Tibial artery (tissue), 4 donors: ENCODE results near the gene CLIC3.

Source experiments
- DNase-seq, 2 donors: peaks; one replicate each; pipeline ENCODE4 v3.0.0-alpha.2; 2019
- H3K27ac ChIP-seq, 2 donors: fragments of 200-600 bp; sonication (generic) in 1 of 2; 1 replicate in 1 of 2; 2 replicates in 1 of 2; pipeline ENCODE4 v1.5.1; 2018 to 2019; ENCODE audit warnings: mild to moderate bottlenecking in 1 of 2
- H3K27me3 ChIP-seq, 2 donors: fragments of 200-600 bp; sonication (generic) in 1 of 2; one replicate each; pipeline versions ENCODE4 v1.5.1 to v1.6.0; 2016 to 2019
- H3K36me3 ChIP-seq, 3 donors: fragments of 200-600 bp; sonication (generic) in 2 of 3; one replicate each; pipeline ENCODE4 v1.5.1; 2016 to 2019; ENCODE audit warnings: mild to moderate bottlenecking in 2 of 3
- H3K4me1 ChIP-seq, 4 donors: fragments of 200-600 bp; sonication (generic) in 2 of 4; 1 replicate in 3 of 4; 2 replicates in 1 of 4; pipeline ENCODE4 v1.5.1; 2016 to 2019
- H3K4me3 ChIP-seq, 2 donors: fragments of 200-600 bp; sonication (generic) in 1 of 2; 1 replicate in 1 of 2; 2 replicates in 1 of 2; pipeline ENCODE4 v1.5.1; 2018 to 2019; ENCODE audit warnings: mild to moderate bottlenecking in 2 of 2
- H3K9me3 ChIP-seq, 3 donors: fragments of 200-600 bp; sonication (generic) in 1 of 3; one replicate each; pipeline ENCODE4 v1.5.1; 2016 to 2019
- intact Hi-C: fragments of 100-400 bp; cut with DNase I; formaldehyde crosslinking; loops from one replicate; pipeline ENCODE4 v1.15.0; 2023; ENCODE audit warnings: low total_unique reads
- TF ChIP-seq, protein P1 (sequence below), 2 experiments: fragments of 200-600 bp in 1 of 2; fragments of 450-650 bp in 1 of 2; IDR thresholded peaks; one replicate each; pipeline ENCODE4 v1.5.1; 2017 to 2019; ENCODE audit warnings: antibody characterized with exemption in 2 of 2, mild to moderate bottlenecking in 1 of 2, moderate library complexity in 1 of 2

The CLIC3 gene

DNA sequence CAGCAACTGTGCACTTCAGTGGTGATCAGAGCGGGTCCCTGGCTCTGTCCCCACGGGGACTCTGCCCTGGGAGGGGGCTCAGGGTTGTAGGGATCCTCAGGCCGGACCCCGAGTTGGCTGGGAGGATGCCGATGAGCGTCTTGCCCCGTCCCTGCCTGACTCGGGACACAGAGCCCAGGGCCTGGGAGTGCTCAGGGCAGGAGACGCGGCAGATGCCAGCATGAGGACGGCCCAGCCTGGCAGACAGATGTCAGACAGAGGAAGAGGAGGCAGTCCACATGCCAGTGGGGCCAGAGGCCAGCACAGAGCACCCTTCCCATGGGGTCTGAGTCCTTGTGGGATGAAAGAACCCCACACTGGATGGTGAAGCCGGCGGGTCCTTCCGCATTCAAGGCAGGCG, 33.0 kb downstream of the CLIC3 start:
- no peak for DNase-seq
- Histone ChIP-seq H3K27ac (no peak overlapping the region), H3K36me3 (no peaks in the 10 kb centered on the region), H3K4me1 (peaks cover 0 to 20% (median 11%) of the 10 kb centered on the region in 4 donors), H3K9me3 (no peaks in the 10 kb centered on the region), H3K4me3 (no peak overlapping the region), H3K27me3 (peaks cover 0 to 7% of the 10 kb centered on the region in 2 donors)
- TF ChIP-seq, protein P1, sequence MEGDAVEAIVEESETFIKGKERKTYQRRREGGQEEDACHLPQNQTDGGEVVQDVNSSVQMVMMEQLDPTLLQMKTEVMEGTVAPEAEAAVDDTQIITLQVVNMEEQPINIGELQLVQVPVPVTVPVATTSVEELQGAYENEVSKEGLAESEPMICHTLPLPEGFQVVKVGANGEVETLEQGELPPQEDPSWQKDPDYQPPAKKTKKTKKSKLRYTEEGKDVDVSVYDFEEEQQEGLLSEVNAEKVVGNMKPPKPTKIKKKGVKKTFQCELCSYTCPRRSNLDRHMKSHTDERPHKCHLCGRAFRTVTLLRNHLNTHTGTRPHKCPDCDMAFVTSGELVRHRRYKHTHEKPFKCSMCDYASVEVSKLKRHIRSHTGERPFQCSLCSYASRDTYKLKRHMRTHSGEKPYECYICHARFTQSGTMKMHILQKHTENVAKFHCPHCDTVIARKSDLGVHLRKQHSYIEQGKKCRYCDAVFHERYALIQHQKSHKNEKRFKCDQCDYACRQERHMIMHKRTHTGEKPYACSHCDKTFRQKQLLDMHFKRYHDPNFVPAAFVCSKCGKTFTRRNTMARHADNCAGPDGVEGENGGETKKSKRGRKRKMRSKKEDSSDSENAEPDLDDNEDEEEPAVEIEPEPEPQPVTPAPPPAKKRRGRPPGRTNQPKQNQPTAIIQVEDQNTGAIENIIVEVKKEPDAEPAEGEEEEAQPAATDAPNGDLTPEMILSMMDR (IDR thresholded peaks at IDR 0.05) = no peak
- intact Hi-C loops = no loop called here

DNA sequence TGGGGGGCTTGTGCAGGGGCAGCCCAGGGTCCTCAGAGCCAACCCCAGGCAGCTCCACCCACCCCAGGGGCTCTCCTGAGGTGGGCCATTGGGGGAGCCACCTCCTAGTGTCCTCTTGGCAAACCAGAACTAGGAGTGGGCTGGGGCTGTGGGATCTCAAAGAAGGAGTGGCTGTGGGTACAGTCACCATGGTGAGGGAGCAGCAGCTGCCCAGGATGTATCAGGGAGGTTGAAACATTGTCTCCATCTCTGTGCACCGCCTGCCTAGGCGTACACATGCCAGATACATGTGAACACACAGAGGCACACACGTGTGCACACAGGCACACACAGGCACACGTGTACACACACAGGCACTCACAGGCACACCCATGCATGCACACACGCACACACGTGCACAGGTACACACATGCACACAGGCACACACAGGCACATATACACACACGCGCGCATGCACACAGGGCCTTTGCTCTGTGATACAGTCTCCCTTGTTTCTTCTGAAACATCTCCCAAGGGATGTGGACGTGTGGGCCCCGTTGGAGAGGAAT, 33.6 kb downstream of the CLIC3 start:
- intact Hi-C loops = no loop called here
- no peaks in the 10 kb centered on the region for H3K36me3 ChIP-seq
- DNase-seq = no peak
- TF ChIP-seq, protein P1 (IDR thresholded peaks at IDR 0.05) = no peak
- no peaks in the 10 kb centered on the region for H3K9me3 ChIP-seq
- H3K4me1 ChIP-seq = peaks cover 0 to 20% (median 11%) of the 10 kb centered on the region in 4 donors
- peaks cover 0 to 2% of the 10 kb centered on the region in 2 donors for H3K27me3 ChIP-seq
- H3K4me3 ChIP-seq = no peak overlapping the region
- H3K27ac ChIP-seq = no peak overlapping the region

DNA sequence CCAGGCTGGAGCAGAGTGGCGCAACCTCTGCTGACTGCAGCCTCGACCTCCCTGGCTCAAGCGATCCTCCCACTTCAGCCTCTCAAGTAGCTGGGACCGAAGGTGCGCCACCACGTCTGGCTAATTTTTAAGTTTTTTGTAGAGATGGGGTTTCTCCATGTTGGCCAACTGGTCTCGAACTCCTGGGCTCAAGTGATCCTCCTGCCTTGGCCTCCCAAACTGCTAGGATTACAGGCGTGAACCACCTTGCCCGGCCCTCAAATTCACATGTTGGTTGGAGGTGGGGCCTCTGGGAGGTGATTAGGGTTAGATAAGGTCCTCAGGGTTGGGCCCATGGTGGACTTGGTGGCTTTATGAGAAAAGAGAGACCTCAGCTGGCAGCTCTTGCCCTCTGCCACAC, 34.2 kb downstream of the CLIC3 start:
- Histone ChIP-seq H3K36me3 (no peaks in the 10 kb centered on the region), H3K4me1 (peaks cover 0 to 20% (median 11%) of the 10 kb centered on the region in 4 donors), H3K27me3 (peaks cover 0 to 2% of the 10 kb centered on the region in 2 donors), H3K4me3 (no peak overlapping the region), H3K9me3 (no peaks in the 10 kb centered on the region), H3K27ac (peak overlapping the region in 1 of 2 donors; percentile 47)
- intact Hi-C loops = no loop called here
- no peak for DNase-seq
- TF ChIP-seq, protein P1 (IDR thresholded peaks at IDR 0.05) = no peak

DNA sequence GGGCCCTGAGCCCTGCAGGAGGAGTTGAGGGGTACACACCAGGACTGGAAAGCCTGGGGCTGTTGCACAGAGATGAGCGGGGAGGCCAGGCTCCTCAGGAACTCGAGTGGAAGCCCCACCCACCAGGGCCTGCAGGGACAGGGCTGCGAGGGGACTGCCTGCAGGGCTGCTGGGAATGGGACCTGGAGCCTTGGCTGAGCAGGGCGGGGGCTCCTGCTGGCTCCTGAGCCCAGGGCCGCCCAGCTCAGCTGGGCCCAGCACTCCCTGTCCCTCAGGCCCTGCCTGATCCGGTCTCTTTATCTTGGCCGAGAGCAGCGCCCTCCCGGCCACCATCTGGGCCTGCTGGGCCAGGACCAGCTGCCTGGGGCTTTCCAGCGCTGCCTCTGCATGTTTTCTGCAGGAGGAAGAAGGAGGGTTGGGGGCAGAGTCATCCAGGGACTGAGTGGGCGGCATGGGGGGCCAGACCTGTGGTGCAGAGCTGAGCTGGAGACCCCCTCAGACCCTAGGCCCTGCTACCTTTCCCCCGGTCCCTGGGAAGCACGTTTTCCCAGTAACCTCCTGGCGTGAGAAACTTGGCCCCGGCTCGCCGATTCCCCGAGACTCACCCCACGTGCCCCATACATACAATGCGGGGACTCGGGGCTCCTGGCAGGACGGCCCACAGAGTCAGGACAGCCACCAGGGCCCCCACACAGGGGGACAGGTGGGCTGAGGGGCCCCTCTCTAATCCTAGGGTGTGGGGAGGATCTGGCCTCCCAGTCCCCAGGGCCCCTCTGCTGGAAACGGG, 34.9 kb downstream of the CLIC3 start:
- Histone ChIP-seq H3K27me3 (peaks cover 0 to 2% of the 10 kb centered on the region in 2 donors), H3K4me1 (peaks cover 0 to 19% (median 11%) of the 10 kb centered on the region in 4 donors), H3K27ac (peak overlapping the region; percentile 40 to 47), H3K4me3 (no peak overlapping the region), H3K36me3 (no peaks in the 10 kb centered on the region), H3K9me3 (no peaks in the 10 kb centered on the region)
- DNase-seq = no peak
- TF ChIP-seq, protein P1 (IDR thresholded peaks at IDR 0.05) = no peak
- intact Hi-C loops = no loop called here

DNA sequence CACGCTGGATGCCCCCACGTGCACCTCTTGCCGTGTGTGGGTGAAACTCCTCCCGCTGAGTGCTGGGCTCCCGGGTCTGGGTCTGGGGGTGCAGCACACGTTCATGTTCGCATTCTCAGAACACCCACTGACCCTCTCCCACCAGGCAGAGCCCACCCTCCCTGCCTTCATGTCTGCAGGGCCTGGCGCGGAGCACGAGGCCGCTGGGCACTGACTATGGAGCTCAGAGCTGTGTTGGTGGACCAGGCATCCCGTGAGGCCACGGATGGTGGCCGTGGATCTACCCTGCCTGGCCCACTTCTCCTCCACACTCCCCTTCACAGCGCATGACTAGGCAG, 35.5 kb downstream of the CLIC3 start:
- intact Hi-C loops = no loop called here
- Histone ChIP-seq H3K36me3 (no peaks in the 10 kb centered on the region), H3K27me3 (no peaks in the 10 kb centered on the region), H3K27ac (peak overlapping the region; percentile 40 to 47), H3K4me1 (peaks cover 0 to 13% (median 10%) of the 10 kb centered on the region in 4 donors), H3K9me3 (no peaks in the 10 kb centered on the region), H3K4me3 (no peak overlapping the region)
- TF ChIP-seq, protein P1 (IDR thresholded peaks at IDR 0.05) = no peak
- DNase-seq = no peak
